HG03045 (cell line): ENCODE measurements around the gene SCGB2A2.

Experiments used
- ATAC-seq: cut with Tn5 transposase; IDR thresholded peaks from one replicate; pipeline ENCODE4 v1.9.1; 2021; ENCODE audit warnings: mild to moderate bottlenecking, moderate library complexity; ENCODE audit not compliant: unreplicated experiment

The SCGB2A2 gene

GRCh38 chr11:62269654-62270278 is at the start of gene SCGB2A2:
Gene SCGB2A2 (plus strand): TSS chr11:62270158. CDS start chr11:62270217, 59 bp downstream.
- no peak for ATAC-seq

- ATAC-seq, result no peak
These were observed 48.5 kb upstream of the SCGB2A2 start for GRCh38 chr11:62221498-62221897.

- no peak for ATAC-seq
These were observed 46.9 kb upstream of the SCGB2A2 start for GRCh38 chr11:62223095-62223494.

DNA sequence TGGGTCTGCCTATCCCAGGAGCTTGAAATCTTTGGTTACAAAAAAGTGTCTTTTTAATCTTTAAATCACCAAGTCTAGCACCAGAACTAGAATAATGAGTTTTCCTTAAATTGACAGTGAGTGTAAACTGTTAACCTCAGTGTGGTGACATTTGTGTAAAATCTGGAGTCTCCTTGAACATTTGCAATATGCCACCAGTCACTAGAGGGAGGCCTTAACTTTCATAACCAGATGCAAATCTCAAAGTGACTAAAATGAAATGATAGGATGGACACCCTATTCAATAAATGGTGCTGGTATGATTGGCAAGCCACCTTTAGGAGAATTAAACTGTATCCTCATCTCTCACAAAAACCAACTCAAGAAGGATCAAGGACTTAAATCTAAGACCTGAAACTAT is 36.2 kb upstream of the SCGB2A2 start:
- ATAC-seq, result no peak

DNA sequence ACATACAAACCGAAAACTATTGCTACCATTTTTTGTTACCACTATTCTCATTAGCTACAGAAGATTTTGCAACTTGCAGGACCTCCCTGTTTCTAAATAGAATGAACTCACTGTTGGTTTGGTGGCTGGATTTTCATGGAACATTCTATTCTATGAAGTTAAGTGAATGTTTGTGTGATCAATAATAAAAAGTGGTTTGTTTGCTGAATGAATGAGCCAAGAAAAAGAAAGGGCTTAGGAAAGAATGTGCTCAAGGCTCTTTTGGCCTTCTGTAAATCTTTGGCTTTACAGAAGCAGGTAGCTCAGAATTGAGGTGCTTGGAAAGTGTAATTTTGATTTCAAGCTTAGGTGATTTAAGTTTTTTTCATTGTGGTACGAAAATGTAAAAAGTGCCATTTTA is 33.8 kb upstream of the SCGB2A2 start:
- ATAC-seq, result no peak

DNA sequence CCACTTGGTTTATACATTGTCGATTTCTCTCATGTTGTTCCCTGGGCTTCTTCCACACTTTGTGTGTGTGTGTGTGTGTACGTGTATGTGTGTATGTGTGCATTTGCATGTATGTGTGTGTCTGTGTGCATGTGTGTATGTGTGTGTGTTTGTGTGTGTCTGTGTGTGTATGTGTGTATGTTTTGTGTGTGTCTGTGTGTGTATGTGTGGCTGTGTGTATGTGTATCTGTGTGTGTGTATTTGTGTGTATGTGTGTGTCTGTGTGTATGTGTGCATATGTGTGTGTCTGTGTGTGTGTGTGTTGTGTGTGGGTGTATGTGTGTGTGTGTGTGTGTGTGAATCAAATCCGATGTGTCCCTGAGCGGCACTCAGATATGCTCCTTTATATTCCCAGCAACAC is 32.5 kb upstream of the SCGB2A2 start:
- no peak for ATAC-seq

GRCh38 chr11:62238151-62238550 is 31.8 kb upstream of the SCGB2A2 start:
- ATAC-seq, result no peak

DNA sequence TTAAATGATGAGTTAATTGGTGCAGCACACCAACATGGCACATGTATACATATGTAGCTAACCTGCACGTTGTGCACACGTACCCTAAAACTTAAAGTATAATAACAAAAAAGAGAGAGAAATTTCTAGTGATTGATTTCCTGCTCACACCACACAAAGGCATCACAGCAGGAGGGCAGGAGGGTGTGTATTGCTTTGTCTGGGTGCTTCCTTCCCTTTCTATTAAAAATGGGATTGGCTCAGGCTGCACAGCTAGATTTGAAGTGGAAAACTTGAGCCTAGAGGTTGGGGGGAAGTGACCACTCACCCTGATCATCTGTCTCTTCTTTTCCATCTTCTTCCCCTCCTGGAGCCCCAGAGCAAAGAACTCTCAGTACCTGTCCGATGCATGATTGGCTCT is 28.9 kb upstream of the SCGB2A2 start:
- ATAC-seq, result no peak

DNA sequence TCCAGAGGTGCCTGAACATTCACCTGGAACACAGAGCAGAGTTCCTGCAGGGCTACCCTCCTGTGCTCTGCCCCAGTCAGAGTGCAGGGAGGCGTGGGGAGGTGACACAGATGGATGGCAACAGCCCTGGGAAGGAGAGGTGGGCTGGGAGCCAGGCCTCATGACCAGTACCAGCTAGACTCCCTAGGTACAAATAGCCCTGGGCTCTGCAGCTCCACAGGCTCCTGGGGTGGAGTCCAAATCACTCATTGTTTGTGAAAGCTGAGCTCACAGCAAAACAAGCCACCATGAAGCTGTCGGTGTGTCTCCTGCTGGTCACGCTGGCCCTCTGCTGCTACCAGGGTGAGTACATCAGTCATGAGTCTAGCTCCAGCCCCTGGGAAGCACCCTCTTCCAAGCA is 27.9 kb upstream of the SCGB2A2 start, which contains the start of gene SCGB1D2:
Gene SCGB1D2 (plus strand): TSS at position 219 of the 400 bp plus-strand sequence. CDS start 69 bp downstream, at position 288.
- ATAC-seq, result no peak

DNA sequence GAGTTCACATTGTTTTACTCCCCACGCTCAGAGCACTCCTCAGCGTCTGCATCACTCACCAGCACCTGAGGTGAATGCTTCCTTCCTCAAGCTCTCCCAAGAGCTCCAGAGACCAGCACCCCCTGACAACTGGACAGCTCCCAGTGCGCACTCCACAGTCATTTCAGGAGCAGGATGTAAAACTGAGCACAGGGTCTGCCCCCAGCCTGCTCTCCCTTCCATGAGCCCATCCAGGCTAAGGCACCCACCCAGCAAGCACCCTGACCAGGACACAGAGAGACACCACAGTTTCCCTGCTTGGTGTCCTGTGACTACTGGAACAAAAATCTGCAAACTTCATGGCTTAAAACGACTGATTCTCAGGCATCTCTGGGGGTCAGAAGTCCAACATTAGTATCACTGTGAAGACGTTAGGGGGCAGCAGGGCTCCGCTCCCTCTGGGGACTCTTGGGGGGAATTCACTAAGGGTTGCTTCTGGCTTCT is 24.6 kb upstream of the SCGB2A2 start:
- ATAC-seq, result no peak

DNA sequence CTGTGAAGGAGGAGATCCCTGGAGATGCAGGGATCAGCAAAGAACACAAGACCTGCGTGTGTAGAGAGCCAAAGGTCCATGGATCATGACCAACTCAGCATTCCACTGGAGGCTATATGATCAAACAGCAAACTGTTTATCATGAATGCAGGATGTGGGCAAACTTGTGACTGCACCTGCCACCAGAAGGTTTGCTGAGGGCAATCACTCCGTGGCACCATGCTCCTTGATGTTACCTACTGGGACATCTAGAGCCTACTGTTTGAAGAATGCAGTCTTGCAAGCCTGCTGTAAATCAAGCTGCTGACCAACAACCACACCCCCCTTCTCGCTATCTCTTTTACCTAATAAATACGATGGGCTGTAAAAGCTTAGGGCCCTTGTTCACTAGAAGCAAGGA is 18.3 kb upstream of the SCGB2A2 start:
- no peak for ATAC-seq

- no peak for ATAC-seq
These were observed 15.9 kb upstream of the SCGB2A2 start for GRCh38 chr11:62253999-62254542.

DNA sequence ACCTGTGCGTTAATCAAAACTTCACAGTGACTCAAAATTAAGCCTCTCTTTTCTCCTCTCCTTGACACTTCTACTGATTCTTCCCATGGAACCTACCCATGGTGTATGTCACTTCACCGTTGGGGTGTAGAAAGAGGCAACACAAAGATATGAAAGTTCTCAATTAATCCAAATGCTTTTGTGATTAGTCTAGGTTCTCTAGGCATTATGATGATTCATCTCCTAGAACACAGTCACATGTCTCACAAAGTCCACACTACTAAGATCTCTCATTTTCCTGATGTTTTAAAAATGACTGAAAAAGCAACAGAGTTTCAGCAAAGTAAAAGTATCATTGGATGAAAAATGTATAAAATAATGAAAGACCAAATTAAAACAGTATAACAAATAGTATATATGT is 13.7 kb upstream of the SCGB2A2 start:
- no peak for ATAC-seq

DNA sequence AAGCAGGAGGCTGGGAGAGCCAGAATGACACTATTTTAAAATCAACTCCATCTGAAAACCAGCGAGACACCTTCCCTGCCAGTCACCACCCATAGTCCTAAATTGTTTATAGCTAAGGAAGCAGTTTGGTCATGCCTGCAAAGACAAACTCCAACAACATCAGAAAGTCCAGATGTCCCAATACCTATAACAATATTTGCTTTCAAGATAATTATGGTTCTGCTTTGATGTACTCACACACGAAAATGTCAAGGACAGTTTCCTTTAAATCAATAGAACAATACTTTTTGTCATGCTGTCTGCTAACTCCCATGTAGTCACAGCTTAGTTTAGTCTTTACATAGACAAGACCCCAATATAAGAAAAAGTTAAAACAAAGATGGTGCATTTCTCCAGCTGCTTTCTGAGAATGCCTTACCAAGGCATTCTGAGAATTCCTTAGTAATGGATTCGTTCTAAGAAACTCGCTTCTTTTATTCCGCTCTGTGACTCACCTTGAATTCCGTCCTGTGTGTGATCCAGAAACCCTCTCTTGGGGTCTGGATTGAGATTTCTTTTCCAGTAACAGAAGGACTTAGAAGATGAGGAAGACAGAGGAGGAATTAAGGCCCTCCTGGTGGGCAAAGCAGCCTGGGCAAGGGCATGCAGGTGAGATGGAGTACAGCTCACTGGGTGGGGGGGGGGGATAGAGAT is 9.6 kb upstream of the SCGB2A2 start:
- no peak for ATAC-seq

- no peak for ATAC-seq
These were observed 6.0 kb upstream of the SCGB2A2 start for GRCh38 chr11:62264004-62264403.

DNA sequence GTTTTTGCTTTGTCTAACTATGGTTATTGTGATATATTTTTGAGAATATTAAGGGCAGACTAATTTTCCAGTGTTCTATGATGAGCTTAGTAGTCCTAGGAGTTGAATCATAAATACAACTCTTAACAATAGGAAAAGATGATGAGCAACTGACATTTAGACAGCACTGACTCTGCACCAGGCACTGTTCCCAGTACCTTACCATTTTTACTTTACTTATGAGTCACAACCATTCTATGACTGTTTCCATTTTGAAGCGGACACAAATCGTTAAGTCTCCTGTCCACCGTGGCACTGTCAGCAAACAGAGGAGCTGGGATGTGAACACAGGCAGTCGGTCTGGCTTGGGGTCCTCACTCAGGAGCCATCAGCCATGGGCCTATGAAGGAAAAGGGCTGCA is 3.4 kb upstream of the SCGB2A2 start:
- no peak for ATAC-seq

GRCh38 chr11:62267050-62267449 is 2.9 kb upstream of the SCGB2A2 start:
- no peak for ATAC-seq

DNA sequence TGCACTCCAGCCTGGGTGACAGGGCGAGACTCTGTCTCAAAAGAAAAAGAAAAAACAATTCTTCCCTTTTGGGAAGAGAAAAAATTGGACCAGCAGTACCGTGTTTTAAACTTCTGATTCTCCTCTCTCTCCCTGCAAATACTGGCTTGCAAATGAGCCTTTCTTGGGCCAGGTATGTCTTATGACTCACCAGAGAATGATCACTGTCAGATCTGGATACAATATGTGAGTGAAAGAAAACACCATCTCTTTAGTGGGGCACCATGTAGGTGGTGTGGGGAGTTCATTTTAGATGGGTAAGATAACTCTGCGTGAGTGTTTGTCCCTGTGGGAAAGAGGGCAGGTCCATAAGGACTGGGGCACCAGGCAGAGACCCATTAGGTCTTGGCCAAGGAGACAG is 2.4 kb upstream of the SCGB2A2 start:
- no peak for ATAC-seq

- ATAC-seq, result no peak
These were observed 3.3 kb downstream of the SCGB2A2 start for GRCh38 chr11:62273284-62273683.

DNA sequence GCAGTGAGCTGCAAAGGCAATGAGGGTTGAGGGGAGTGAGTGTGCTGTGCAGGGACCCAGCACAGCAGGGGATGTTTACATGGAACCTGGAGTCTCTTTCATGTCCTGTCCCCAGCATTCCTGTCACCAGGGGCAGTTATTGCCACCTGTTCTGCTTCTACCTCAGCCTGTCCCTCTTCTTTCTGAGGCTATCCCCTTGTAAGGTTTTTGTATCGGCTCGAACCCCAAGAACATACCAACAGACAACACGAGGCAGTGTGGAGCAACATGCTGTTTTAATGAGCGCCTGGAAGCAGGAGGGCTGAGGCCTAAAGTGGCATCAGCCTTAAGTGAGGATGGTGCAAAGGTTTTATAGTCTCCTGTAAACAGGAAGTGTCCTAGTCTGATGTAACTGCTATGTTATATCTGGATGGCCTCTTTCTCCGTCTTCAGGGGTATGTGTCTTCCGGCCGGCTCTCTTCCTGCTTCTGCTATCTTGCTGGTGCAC is 3.9 kb downstream of the SCGB2A2 start:
- no peak for ATAC-seq

- no peak for ATAC-seq
These were observed 10.5 kb downstream of the SCGB2A2 start for GRCh38 chr11:62280452-62280851.

- ATAC-seq, result no peak
These were observed 25.5 kb downstream of the SCGB2A2 start for GRCh38 chr11:62295504-62295903.
